Measurements from ENCODE around the gene C17orf100.
A peak's percentile ranks its signal among the peaks of the same experiment; 100 is the strongest.
"Not testable (repeated sequence)": the region's sequence is repeated elsewhere in the genome, so short reads cannot be mapped to it uniquely, and the experiment has no call there.

Gene C17orf100

GRCh38 chr17:6654841-6655731 is 3.5 kb downstream of the C17orf100 start:
- DNase-seq: no peak
- no peak for TF ChIP-seq GATA1 (IDR thresholded peaks at IDR 0.05; ENCODE audit: low read depth, low read length)
- TF ChIP-seq POLR2A (IDR thresholded peaks at IDR 0.05; ENCODE audit: low read length): no peak

GRCh38 chr17:6655732-6656361 is 4.3 kb downstream of the C17orf100 start:
- not testable (repeated sequence) for DNase-seq

- DNase-seq: not testable (repeated sequence)
These were observed 5.5 kb downstream of the C17orf100 start for GRCh38 chr17:6656797-6657632.

GRCh38 chr17:6657633-6658287 is 6.2 kb downstream of the C17orf100 start:
- TF ChIP-seq POLR2A (IDR thresholded peaks at IDR 0.05; ENCODE audit: low read length) (no peak), GATA1 (IDR thresholded peaks at IDR 0.05; ENCODE audit: low read depth, low read length) (no peak)
- no peak for DNase-seq

GRCh38 chr17:6658411-6658810 is 6.8 kb downstream of the C17orf100 start:
- DNase-seq: not testable (repeated sequence)

GRCh38 chr17:6660101-6660500 is 8.5 kb downstream of the C17orf100 start:
- DNase-seq: no peak
- TF ChIP-seq POLR2A (IDR thresholded peaks at IDR 0.05; ENCODE audit: low read length) (no peak), GATA1 (IDR thresholded peaks at IDR 0.05; ENCODE audit: low read depth, low read length) (no peak)

GRCh38 chr17:6660805-6661463 is 9.4 kb downstream of the C17orf100 start:
- no peak for TF ChIP-seq GATA1 (IDR thresholded peaks at IDR 0.05; ENCODE audit: low read depth, low read length)
- no peak for TF ChIP-seq POLR2A (IDR thresholded peaks at IDR 0.05; ENCODE audit: low read length)
- no peak for DNase-seq

- DNase-seq: no peak
- TF ChIP-seq POLR2A (IDR thresholded peaks at IDR 0.05; ENCODE audit: low read length) (no peak), GATA1 (IDR thresholded peaks at IDR 0.05; ENCODE audit: low read depth, low read length) (no peak)
These were observed 9.9 kb downstream of the C17orf100 start for GRCh38 chr17:6661464-6661848.

- not testable (repeated sequence) for DNase-seq
These were observed 11.6 kb downstream of the C17orf100 start for GRCh38 chr17:6663200-6663599.

- peak; percentile 68 to 82 for DNase-seq
- TF ChIP-seq POLR2A (IDR thresholded peaks at IDR 0.05; ENCODE audit: low read length) (no peak), GATA1 (IDR thresholded peaks at IDR 0.05; ENCODE audit: low read depth, low read length) (no peak)
These were observed 14.5 kb downstream of the C17orf100 start for GRCh38 chr17:6666077-6666521.

GRCh38 chr17:6666557-6666956 is 15.0 kb downstream of the C17orf100 start:
- TF ChIP-seq GATA1 (IDR thresholded peaks at IDR 0.05; ENCODE audit: low read depth, low read length) (no peak), POLR2A (IDR thresholded peaks at IDR 0.05; ENCODE audit: low read length) (no peak)
- no peak for DNase-seq

- TF ChIP-seq POLR2A (IDR thresholded peaks at IDR 0.05; ENCODE audit: low read length) (no peak), GATA1 (IDR thresholded peaks at IDR 0.05; ENCODE audit: low read depth, low read length) (no peak)
- no peak for DNase-seq
These were observed 16.0 kb downstream of the C17orf100 start for GRCh38 chr17:6667516-6667915.

GRCh38 chr17:6668219-6668618 is 16.7 kb downstream of the C17orf100 start:
- TF ChIP-seq POLR2A (IDR thresholded peaks at IDR 0.05; ENCODE audit: low read length): no peak
- TF ChIP-seq GATA1 (IDR thresholded peaks at IDR 0.05; ENCODE audit: low read depth, low read length): no peak

More at GRCh38 chr17:6668219-6668618, 16.7 kb downstream of the C17orf100 start:
- DNase-seq: no peak
